AG08395 (cell line): Measurements from ENCODE around the gene ZXDC.

Experiments used
- DNase-seq: peaks from one replicate; pipeline ENCODE4 v3.0.0; 2012; ENCODE audit warnings: mixed read lengths, low spot score

The ZXDC gene, protein sequence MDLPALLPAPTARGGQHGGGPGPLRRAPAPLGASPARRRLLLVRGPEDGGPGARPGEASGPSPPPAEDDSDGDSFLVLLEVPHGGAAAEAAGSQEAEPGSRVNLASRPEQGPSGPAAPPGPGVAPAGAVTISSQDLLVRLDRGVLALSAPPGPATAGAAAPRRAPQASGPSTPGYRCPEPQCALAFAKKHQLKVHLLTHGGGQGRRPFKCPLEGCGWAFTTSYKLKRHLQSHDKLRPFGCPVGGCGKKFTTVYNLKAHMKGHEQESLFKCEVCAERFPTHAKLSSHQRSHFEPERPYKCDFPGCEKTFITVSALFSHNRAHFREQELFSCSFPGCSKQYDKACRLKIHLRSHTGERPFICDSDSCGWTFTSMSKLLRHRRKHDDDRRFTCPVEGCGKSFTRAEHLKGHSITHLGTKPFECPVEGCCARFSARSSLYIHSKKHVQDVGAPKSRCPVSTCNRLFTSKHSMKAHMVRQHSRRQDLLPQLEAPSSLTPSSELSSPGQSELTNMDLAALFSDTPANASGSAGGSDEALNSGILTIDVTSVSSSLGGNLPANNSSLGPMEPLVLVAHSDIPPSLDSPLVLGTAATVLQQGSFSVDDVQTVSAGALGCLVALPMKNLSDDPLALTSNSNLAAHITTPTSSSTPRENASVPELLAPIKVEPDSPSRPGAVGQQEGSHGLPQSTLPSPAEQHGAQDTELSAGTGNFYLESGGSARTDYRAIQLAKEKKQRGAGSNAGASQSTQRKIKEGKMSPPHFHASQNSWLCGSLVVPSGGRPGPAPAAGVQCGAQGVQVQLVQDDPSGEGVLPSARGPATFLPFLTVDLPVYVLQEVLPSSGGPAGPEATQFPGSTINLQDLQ

DNA sequence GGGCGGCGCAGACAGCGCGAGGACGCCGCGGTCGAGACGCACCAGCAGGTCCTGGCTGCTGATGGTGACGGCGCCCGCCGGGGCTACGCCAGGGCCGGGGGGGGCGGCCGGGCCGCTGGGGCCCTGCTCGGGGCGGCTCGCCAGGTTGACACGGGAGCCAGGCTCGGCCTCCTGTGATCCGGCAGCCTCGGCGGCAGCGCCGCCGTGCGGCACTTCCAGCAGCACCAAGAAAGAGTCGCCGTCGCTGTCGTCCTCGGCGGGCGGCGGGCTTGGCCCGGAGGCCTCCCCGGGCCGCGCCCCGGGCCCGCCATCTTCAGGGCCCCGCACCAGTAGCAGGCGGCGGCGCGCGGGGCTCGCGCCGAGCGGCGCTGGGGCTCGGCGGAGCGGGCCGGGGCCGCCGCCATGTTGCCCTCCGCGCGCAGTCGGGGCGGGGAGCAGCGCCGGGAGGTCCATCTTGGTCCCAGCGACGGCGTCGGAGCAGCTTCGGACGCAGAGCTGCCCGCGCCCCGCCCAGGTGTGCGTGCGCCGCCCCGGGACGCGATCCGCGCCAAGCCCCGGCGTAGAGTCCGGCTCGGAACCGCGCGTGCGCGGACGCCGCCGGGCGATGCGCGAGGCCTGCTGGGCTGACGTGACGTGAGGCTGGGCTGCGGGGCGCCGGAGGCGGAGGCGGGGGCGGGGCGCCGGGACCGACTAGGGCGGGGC is at the start of gene ZXDC:
Gene ZXDC, minus strand, starts transcription at position 479 of the 702 bp plus-strand sequence. Its CDS starts 26 bp downstream, at position 453.
- peak; percentile 100 for DNase-seq

DNA sequence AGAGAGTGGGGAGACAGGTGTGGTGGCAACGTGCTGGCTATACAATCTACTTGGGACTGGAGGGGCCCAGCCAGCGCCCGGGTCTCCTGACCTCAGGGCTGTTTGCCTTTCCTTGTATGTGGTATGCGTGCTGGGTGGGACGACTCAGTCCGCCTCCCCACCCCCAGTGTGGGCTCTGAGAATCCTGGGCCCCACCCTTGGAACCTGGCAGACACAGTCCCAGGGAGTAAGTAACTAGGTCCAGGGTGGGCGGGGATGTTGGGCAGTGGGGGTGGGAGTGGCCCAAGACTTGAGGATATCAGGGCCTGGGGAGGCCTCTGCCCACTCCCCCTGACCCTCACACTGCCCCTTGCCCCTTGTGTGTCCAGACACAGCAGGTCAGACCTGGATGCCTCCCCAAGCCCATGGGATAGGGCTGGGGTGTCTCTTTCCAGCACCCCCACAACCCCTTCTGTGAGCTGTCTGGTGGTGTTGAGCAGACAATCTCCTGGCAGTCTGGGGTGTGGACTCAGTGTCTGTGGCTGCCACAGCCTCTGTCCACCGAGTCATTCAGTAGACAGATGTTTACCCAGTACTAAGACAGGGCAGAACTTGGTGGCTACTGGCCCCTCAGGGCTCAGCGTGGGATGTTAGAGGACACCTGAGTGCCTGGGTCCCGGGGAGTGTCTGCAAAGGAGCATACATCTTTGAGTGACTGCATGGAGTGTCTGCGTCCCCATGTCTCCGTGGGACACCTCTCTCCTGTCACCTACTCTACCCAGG is 49.6 kb upstream of the ZXDC start:
- no peak for DNase-seq

DNA sequence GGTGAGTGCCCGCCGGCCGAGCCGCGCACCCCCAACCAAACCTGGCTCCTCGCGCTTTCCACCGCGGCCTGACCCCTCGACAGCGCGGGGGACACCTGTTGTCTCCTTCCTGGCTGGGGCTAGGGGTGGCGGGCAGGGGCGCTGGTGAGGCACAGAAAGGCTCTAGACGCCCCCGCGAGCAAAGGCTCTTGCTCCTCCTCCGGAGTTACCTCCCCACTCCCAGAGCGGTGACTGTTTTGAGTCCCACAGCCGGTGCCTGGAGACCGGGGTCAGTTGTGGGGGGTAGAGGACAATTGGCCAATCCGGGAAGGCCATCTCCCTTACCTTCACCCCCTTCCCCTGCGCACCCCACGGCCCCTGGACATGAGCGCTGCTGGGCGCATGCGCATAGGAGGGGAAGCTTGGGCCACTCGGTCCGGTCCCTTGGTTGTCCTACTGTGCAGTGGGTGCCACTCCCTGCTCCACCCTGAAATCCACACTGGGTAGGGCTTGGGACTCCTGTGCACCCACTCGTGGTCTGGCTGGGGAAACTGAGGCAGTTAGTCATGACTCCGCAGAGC is 48.8 kb upstream of the ZXDC start:
- no peak for DNase-seq

DNA sequence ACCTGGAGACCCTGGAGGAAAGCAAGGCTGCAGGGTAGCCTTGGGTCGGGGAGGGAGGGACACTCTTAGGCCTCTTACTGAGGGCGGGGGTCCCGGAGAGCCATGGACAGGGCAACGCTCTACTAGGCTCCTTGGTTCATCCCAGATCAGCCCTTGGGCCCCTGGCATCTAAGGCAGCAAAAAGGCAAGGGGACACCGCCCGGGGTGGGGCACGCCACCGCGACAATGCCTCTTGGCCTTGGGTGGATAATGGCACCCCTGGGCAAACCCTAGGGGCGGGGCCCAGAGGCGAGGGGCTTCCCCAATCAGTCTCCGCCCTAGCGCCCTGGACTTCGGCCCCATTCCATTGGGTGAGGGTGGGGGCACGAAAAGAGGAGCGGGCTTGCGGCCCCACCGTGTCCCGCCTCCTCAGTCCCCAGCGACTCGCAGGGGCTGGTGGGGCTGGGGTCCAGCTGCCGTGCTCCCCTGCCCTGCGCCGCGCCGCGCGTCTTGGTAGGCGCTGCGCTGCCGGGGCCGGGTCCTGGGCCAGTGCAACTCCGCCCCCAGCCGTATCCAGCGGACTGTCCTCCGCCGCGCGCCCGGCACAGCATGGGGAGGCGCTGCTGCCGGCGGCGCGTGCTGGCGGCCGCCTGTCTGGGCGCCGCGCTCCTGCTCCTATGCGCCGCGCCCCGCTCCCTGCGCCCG is 48.2 kb upstream of the ZXDC start, which contains the start of gene CHST13:
Gene CHST13, plus strand, starts transcription at position 411 of the 684 bp plus-strand sequence. Its CDS starts 178 bp downstream, at position 589.
- peak; percentile 58 for DNase-seq

DNA sequence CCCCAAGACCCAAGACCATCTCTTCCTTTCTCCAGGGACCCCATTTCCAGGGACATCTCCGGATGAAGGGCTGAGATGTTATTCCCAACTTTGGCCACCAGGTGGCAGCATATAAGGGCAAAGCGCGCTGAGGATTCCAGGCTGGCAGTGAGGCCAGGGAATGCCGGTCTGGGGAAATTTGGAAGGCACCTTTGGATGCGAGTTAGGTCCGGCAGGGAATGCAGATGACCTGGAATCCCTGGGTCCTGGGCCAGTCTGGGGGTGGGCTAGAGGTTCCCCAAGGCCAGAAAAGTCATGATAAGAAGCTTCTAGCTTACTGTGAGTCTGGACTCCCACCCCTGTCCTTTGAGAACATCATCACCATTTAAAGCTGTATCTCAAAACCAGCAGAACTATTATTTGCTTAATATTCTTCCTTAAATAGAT is 46.7 kb upstream of the ZXDC start:
- peak; percentile 83 for DNase-seq

DNA sequence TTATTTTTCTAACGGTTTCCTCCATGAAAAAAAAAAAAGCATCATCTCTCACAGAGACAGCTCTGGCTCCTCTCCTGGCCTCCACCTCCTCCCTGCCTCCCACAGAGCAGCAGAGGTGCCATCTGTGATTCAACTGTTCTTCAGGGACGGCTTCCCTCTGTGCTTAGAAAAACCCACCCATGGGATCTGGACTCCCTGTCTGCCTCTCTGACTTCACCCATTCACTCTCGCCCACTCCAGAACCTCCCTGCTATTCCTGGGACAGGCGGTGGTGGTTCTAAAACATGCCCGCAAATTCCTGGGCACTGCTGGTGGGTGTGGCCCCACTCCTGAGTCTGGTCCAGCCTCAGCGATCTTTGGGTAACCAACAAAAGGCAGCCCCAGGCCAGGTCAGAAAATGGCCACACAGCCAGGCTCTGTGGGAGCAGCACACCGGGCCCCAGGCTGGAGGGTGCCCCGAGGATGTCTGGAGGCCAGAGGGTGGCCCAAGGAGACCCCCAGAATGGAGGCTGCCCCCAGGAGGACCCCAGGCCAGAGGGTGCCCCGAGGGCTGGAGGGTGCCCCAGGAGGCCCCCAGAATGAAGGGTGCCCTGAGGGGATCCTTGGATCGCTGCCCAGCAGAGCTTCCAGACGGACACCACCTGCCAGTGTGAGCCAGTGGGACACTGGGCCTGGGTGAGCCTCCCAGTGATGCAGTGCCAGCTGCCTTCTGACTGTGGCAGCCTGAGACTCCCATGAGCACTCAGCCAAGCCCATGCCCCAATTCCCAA is 45.6 kb upstream of the ZXDC start:
- DNase-seq, result no peak

DNA sequence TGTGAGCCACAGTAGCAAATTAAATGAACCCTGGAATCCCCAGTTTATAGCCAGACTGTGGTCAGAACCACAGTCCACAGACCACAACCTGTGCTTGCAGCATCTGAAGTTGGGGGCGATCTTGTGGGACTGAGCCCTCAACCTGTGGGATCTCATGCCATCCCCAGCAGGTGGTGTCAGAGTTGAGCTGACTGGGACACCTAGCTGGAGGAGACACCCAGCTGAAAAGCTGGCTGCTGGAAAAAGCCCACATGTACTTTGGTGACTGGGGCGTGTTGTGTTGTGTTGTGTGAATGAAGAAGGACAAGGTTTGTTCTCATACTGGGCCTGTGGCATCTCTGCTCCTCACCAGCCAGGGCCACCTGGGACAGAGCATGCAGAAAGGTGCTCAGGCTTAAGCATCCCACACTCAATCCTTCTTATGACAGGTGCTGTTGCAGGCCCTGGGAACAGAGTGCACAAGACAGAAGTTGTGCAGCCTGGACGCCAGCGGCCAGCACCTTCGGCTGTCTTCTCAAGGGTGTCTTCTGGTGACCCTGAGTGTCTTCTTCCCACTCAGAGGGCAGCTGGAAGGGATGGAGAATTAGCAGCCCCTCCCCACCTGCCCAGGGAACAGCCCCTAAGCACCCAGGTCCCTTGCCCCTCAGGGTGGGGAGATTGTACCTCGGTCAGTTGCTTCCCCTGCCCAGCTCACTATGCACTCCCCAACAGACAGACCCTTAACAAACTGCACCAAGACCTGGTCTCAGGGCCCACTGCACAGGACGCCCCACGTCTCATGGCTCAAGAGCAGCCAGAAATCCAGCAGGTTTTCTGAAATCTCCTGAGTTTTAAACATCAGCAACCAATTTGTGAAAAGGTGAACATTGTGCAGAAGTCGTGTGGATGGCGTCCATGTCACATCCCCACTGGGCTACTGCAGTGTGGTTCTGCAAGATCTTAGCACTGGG is 44.1 kb upstream of the ZXDC start:
- no peak for DNase-seq

DNA sequence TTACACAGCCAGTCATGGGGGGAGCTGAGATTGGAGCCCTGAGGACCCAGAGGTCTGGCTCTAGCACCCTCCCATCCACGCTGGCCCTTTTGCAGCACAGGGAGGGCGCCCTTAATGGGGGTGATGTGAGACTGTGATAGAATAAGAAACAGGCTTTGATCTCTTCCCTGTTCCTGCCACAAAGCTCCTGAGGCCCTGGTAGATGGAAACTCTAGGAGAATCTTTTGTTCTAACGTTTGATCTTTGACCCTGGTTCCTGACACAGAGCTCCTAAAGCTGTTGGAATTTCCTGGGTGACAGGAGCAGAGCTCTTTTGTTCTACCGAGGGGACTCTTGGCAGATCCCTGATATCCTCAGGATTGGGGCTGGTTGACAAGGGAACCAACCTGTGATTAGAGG is 43.1 kb upstream of the ZXDC start:
- no peak for DNase-seq

DNA sequence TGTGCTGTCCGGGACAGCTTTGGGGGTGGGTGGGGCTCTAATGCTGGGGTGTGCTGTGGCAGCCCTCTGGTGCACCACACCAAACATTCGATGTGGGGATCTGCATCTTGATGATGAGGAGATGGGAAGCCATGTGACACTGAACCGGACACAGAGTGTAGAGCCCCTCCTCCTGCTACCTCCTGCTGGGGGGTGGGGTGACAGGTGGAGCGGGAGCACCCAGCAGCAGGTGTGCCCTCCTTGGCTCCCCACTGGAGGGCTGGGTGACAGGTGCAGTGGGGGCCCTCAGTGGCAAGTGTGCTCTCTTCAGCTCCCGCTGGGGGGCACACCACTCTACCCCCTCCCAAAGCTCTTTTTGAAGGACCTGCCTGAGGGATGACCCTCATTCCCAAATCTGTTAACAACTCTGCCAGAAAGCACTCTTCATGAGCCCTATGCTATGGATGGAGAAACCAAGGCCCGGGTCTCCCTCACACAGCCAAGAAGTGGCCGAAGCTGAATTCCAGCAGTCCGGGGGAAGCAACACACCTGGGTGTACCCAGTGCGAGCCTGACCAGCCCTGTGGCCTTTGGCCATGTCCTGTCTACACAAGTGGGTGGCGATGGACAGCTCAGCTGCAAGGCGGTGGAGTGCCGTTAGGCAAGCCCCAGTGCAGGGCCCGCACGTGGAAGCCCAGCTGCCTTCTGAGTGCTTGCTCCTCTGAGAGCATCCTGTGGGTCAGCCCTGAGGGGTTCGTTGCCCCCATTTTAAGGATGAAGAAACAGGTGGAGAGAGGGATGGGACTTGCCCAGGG is 42.5 kb upstream of the ZXDC start:
- no peak for DNase-seq

DNA sequence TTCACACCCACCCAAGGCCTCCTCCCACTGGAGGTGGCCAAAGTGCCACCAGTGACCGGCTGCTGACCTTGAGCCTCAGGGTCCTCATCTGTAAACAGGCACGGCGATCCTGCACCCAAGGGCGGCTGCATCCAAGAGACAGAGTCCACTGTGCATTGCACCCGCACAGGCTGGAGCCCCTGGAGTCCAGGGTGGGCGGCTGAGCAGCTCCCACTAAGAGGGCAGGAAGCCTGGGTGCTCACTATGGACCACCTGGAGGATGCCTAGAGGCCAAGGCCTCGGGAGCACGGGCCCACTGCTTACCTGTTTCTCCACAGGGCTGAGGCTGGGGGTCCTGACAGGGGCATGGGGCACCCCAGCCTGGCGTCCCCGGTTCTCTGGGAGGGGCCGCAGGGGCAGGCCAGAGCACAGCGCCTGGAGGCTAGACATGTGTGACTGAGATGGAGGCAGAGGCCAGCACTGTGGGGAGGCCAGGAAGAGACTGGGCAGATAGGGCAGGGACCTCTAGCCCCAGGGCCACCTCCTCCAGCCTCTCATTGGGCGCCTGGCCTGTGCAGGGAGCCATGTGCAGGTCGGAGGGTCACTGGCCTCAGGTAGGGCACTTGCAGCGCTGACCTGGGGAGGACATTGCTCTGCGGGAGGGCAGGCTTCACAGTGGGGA is 41.7 kb upstream of the ZXDC start, which contains the start of gene UROC1:
Gene UROC1, minus strand, starts transcription at position 483 of the 661 bp plus-strand sequence. Its CDS starts 54 bp downstream, at position 429.
- no peak for DNase-seq

DNA sequence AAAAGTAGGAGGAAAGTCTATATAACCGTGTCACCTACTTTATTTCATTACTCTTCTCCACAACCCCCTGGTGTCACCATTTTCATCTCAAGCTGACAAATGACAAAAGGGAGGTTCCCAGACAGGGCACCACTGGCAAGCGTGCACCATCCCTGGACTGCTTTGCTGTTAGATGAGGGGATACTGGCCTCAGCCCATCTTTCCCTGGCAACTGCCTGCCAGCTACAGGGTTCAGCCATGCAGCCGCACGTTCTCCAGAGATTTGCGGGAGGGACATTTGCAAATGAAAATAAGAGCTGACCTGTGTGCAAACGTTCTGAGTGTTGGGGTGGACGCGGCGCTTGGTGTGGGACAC is 41.2 kb upstream of the ZXDC start:
- DNase-seq, result no peak

DNA sequence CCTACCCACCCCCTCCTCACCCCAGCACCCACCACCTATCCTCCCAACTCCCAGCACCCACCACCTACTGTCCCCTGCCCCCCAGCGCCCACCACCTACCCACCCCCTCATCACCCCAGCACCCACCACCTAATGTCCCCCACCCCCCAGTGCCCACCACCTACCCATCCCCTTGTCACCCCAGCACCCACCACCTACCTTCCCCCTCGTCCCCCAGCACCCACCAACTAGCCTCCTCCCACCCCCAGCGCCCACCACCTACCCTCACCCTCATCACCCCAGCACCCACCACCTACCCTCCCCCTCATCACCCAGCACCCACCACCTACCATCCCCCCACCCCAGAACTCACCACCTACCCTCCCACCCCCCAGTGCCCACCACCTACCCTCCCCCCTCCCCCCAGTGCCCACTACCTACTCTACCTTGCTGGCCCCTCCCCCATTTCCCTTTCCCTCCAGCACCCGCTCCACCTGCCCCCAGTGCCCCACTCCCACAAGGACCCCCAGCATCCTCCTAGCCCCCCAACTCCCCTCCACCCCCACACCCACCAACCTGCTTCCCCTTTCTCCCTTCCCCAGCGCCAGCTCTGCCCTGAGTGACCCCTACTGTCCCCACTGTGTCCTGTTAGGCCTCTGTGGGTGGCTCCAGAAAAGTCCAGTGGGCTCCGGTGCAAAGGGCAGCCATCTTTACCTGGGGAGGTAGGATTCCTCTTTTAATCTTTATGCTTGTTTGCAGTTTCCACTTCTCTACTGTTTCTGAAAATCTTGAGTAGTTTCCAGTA is 40.7 kb upstream of the ZXDC start:
- no peak for DNase-seq

DNA sequence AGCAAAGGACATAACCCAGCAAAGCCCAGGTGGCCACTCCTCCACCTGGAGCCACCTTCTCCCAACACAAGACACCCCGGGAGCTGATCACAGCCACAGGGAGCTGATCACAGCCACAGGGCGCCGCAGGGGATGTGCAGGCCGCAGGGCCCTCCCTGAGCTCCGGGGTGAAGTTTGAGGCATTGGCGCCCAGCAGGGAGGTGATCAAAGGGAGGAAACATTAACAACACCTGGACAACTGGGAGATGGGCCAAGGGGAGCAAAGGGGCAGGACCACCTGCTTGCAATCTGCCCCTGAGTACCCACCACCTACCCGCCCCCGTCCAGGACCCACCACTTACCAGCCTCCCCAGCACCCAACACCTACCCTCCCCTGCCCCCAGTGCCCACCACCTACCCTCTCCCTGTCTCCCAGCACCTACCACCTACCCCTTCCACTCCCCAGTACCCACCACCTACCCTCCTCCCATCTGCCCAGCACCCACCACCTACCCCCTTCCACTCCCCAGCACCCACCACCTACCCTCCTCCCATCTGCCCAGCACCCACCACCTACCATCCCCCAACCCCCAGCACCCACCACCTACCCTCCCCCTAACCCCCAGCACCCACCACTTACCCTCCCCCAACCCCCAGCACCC is 39.5 kb upstream of the ZXDC start:
- DNase-seq, result no peak

DNA sequence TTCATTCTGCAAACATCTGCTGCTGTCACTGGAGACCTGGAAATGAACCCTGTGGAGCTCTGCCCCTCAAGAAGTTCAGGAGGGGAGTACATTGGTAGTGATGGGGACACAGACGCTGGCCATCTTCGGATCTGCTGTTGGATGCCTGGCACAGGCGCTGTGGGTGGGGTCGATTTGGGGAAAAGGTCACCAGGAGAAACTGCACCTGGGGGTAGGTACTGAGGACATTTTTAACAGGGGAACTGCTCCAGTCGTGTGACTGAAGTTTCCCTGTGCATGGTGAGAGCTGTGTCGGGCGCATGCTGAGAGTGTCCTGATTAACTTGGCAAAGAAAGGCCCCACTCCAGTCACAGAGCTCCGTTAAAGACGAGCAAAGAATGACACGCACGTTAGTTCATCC is 38.5 kb upstream of the ZXDC start:
- no peak for DNase-seq

DNA sequence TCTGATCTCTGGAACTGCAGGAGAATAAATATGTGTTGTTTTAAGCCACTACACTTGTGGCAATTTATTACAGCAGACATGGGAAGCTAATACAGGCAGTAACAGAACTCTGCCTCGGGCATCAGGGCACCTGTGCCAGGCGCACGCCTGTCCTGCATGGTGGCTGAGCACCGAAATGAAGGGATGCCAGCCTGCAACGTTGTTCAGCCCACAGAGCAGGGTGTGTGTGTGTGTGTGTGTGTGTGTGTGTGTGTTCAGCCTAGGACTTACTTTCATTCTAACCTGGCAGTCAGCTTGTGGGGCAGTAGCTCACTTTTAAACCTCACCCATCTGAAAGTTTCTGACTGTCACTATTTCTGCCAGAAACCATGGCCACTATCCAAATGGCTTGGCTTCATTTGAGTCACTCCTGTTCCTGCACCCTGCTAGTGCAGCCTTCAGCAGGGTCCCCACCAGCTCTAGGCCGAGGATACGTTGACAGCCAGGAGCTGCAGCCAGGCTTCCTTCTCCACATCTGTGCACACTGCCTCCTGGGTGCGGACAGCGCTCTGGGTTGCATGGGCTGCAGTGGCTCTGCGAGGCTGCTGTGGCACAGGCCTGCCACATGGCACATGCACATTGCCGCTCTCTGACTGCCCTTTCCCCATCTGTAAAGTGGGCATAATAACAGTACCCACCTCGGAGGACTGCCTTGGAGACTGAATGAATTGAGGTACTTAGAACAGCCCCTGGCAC is 37.4 kb upstream of the ZXDC start:
- no peak for DNase-seq
